Measurements from ENCODE around the gene GPATCH11.

Gene GPATCH11

DNA sequence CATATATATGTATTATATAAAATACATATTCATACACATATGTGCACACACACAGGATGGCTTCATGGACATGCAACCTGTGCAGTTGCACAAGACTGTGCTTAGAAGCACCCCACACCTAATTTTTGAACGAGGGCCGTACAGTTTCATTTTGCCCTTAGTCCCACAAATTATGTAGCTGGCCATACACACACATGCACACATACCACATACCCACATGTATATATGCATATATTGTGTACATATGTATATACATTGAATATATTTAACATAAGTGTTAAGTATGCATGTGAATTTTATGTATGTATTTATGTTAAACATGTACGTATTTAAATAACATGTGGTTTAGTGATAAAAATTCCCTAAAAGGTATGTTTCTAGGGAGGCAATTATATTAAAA, 18.3 kb downstream of the GPATCH11 start:
- ChIA-PET CTCF (interaction anchor here (0.5 kb wide), 1 partner anchor 33 kb away, joined by 3 read pairs; no protein-coding TSS in a partner anchor), POLR2A (no interaction called here)
- TF ChIP-seq FOXK2 (IDR thresholded peaks at IDR 0.05) (no peak), L3MBTL2 (conservative IDR thresholded peaks at IDR 0.05) (no peak), ZNF384 (IDR thresholded peaks at IDR 0.05) (no peak), TARDBP (IDR thresholded peaks at IDR 0.05) (no peak), ELF4 (IDR thresholded peaks at IDR 0.05) (no peak), LEF1 (IDR thresholded peaks at IDR 0.05; ENCODE audit: borderline replicate concordance) (no peak), SUZ12 (IDR thresholded peaks at IDR 0.05) (no peak), BHLHE40 (IDR thresholded peaks at IDR 0.05; ENCODE audit: borderline replicate concordance) (no peak), CTBP1 (IDR thresholded peaks at IDR 0.05; ENCODE audit: borderline replicate concordance) (no peak), FOXA1 (IDR thresholded peaks at IDR 0.05) (no peak), FOXM1 (IDR thresholded peaks at IDR 0.05; ENCODE audit: borderline replicate concordance) (no peak), HDGF (IDR thresholded peaks at IDR 0.05; ENCODE audit: borderline replicate concordance) (no peak), NFRKB (IDR thresholded peaks at IDR 0.05) (no peak), ARNT (IDR thresholded peaks at IDR 0.05) (no peak), SP1 (IDR thresholded peaks at IDR 0.05) (no peak)
- TF ChIP-seq, protein P1, sequence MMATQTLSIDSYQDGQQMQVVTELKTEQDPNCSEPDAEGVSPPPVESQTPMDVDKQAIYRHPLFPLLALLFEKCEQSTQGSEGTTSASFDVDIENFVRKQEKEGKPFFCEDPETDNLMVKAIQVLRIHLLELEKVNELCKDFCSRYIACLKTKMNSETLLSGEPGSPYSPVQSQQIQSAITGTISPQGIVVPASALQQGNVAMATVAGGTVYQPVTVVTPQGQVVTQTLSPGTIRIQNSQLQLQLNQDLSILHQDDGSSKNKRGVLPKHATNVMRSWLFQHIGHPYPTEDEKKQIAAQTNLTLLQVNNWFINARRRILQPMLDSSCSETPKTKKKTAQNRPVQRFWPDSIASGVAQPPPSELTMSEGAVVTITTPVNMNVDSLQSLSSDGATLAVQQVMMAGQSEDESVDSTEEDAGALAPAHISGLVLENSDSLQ (IDR thresholded peaks at IDR 0.05) = no peak
- DNase-seq (ENCODE audit: extremely low spot score) = no peak

DNA sequence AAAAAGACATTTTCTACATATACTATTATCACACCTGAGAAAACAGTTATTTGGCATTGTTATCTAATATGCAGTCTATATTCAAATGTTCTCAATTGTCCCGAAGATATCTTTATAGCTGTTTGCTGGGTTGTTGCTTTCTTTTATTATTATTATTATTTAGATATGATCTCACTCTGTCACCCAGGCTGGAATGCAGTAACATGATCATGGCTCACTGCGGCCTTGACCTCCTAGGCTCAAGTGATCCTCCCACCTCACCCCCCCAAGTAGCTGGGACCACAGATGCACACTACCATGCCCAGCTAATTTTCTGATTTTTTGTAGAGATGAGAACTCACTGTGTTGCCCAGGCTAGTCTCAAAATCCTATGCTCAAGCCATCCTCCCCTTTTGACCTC, 19.9 kb downstream of the GPATCH11 start:
- POLR2A ChIA-PET = no interaction called here

DNA sequence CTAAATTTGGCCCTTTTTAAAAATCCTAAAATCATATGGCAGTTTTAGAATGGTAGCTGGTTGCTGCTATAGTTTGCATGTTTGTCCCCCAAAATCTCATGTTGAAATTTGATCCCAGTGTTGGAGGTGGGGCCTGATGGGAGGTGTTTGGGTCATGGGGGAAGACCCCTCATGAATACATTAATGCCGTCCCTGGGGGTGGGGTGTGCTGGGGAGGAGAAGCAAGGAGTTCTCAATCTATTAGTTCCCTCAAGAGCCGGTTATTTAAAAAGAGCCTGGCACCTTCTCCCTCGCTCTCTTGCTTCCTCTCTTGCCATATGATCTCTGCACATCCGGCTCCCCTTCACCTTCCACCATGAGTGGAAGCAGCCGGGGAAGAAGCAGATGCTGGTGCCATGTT, 20.8 kb downstream of the GPATCH11 start:
- ChIA-PET POLR2A (no interaction called here), CTCF (no interaction called here)

More for the DNA sequence above, 19.9 kb downstream of the GPATCH11 start:
- no peak for DNase-seq (ENCODE audit: extremely low spot score)
- no peak for TF ChIP-seq FOXK2 (IDR thresholded peaks at IDR 0.05)
- no peak for TF ChIP-seq NFRKB (IDR thresholded peaks at IDR 0.05)
- TF ChIP-seq L3MBTL2 (conservative IDR thresholded peaks at IDR 0.05) = no peak
- no peak for TF ChIP-seq ARNT (IDR thresholded peaks at IDR 0.05)
- no peak for TF ChIP-seq SUZ12 (IDR thresholded peaks at IDR 0.05)
- TF ChIP-seq LEF1 (IDR thresholded peaks at IDR 0.05; ENCODE audit: borderline replicate concordance) = no peak
- TF ChIP-seq FOXA1 (IDR thresholded peaks at IDR 0.05) = no peak
- TF ChIP-seq FOXM1 (IDR thresholded peaks at IDR 0.05; ENCODE audit: borderline replicate concordance) = no peak
- TF ChIP-seq BHLHE40 (IDR thresholded peaks at IDR 0.05; ENCODE audit: borderline replicate concordance) = no peak
- TF ChIP-seq ELF4 (IDR thresholded peaks at IDR 0.05) = no peak
- TF ChIP-seq CTBP1 (IDR thresholded peaks at IDR 0.05; ENCODE audit: borderline replicate concordance) = no peak
- TF ChIP-seq TARDBP (IDR thresholded peaks at IDR 0.05) = no peak
- CTCF ChIA-PET = interaction anchor here (0.6 kb wide), 1 partner anchor 305 kb away, joined by 6 read pairs; no protein-coding TSS in a partner anchor

GRCh38 chr2:37109523-37109922, 25.2 kb downstream of the GPATCH11 start:
- ChIA-PET POLR2A (no interaction called here), CTCF (no interaction called here)
- no peak for DNase-seq (ENCODE audit: extremely low spot score)
- TF ChIP-seq L3MBTL2 (conservative IDR thresholded peaks at IDR 0.05) (no peak), SUZ12 (IDR thresholded peaks at IDR 0.05) (no peak), BHLHE40 (IDR thresholded peaks at IDR 0.05; ENCODE audit: borderline replicate concordance) (no peak), HDGF (IDR thresholded peaks at IDR 0.05; ENCODE audit: borderline replicate concordance) (no peak), CTBP1 (IDR thresholded peaks at IDR 0.05; ENCODE audit: borderline replicate concordance) (no peak), FOXM1 (IDR thresholded peaks at IDR 0.05; ENCODE audit: borderline replicate concordance) (no peak), ZNF384 (IDR thresholded peaks at IDR 0.05) (no peak), FOXK2 (IDR thresholded peaks at IDR 0.05) (no peak)

More for the DNA sequence above, 20.8 kb downstream of the GPATCH11 start:
- no peak for DNase-seq (ENCODE audit: extremely low spot score)
- TF ChIP-seq L3MBTL2 (conservative IDR thresholded peaks at IDR 0.05) (no peak), ARNT (IDR thresholded peaks at IDR 0.05) (no peak), FOXM1 (IDR thresholded peaks at IDR 0.05; ENCODE audit: borderline replicate concordance) (no peak), FOXK2 (IDR thresholded peaks at IDR 0.05) (no peak), FOXA1 (IDR thresholded peaks at IDR 0.05) (no peak), SP1 (IDR thresholded peaks at IDR 0.05) (no peak), BHLHE40 (IDR thresholded peaks at IDR 0.05; ENCODE audit: borderline replicate concordance) (no peak), LEF1 (IDR thresholded peaks at IDR 0.05; ENCODE audit: borderline replicate concordance) (no peak)

DNA sequence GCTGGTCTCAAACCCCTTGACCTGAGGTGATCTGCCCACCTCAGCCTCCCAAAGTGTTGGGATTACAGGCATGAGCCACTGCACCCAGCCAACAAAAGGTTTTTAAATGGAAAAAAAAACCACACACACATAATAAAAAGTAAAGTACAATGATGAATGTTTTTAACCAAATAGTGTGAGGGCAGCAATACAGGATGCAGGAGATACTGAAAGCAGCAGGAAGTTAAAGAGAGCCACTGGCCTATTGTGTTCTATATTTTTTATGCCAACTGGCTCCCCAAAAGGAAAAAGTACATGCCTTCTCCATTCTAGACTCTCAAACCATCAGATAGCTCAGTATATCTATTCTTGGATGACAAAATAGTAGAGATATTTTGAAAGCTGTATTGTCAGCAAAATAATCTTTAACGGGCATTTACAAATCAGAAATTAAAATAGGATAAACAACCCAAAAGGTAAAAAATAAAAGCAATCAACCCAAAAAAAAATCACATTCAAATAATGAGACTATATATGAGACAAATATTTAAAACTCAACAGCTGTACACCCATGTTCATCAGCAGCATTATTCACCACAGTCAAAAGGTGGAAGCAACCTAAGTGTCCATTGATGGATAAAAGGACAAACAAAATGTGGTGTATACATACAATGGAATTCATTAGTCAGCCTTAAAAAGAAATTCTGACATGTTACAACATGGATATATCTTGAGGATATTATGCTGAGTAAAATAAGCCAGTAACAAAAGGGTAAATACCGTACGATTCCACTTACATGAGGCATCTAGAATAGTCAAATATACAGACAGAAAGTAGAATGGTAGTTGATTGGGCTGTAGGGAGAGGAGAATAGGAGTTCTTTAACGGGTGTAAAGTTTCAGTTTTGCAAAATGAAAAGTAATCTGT, 26.2 kb downstream of the GPATCH11 start:
- ChIA-PET POLR2A (no interaction called here), CTCF (no interaction called here)
- TF ChIP-seq, protein P1 (IDR thresholded peaks at IDR 0.05) = no peak
- TF ChIP-seq FOXK2 (IDR thresholded peaks at IDR 0.05) = no peak
- no peak for TF ChIP-seq SUZ12 (IDR thresholded peaks at IDR 0.05)
- no peak for DNase-seq (ENCODE audit: extremely low spot score)

GRCh38 chr2:37111958-37112357, 27.6 kb downstream of the GPATCH11 start:
- ChIA-PET POLR2A (no interaction called here), CTCF (no interaction called here)
- TF ChIP-seq SP1 (IDR thresholded peaks at IDR 0.05) (no peak), ELF4 (IDR thresholded peaks at IDR 0.05) (no peak), FOXA1 (IDR thresholded peaks at IDR 0.05) (no peak), FOXM1 (IDR thresholded peaks at IDR 0.05; ENCODE audit: borderline replicate concordance) (no peak), TARDBP (IDR thresholded peaks at IDR 0.05) (no peak), ARNT (IDR thresholded peaks at IDR 0.05) (no peak), CTBP1 (IDR thresholded peaks at IDR 0.05; ENCODE audit: borderline replicate concordance) (no peak), ZNF384 (IDR thresholded peaks at IDR 0.05) (no peak), LEF1 (IDR thresholded peaks at IDR 0.05; ENCODE audit: borderline replicate concordance) (no peak), HDGF (IDR thresholded peaks at IDR 0.05; ENCODE audit: borderline replicate concordance) (no peak), FOXK2 (IDR thresholded peaks at IDR 0.05) (no peak), BHLHE40 (IDR thresholded peaks at IDR 0.05; ENCODE audit: borderline replicate concordance) (no peak), SUZ12 (IDR thresholded peaks at IDR 0.05) (no peak), NFRKB (IDR thresholded peaks at IDR 0.05) (no peak), L3MBTL2 (conservative IDR thresholded peaks at IDR 0.05) (no peak)
- TF ChIP-seq, protein P1 (IDR thresholded peaks at IDR 0.05) = no peak
- DNase-seq (ENCODE audit: extremely low spot score) = no peak
